ENCODE data around the gene IKZF4. TPM values are rescaled to one million over a fixed set of nuclear protein-coding genes. Genes with fewer than 3 reads are reported as not detected.
"Not testable (repeated sequence)": the region's sequence is repeated elsewhere in the genome, so short reads cannot be mapped to it uniquely, and the experiment has no call there.

The IKZF4 gene
- total RNA-seq, 1 experiment from 2014 or later: 13.6 TPM

DNA sequence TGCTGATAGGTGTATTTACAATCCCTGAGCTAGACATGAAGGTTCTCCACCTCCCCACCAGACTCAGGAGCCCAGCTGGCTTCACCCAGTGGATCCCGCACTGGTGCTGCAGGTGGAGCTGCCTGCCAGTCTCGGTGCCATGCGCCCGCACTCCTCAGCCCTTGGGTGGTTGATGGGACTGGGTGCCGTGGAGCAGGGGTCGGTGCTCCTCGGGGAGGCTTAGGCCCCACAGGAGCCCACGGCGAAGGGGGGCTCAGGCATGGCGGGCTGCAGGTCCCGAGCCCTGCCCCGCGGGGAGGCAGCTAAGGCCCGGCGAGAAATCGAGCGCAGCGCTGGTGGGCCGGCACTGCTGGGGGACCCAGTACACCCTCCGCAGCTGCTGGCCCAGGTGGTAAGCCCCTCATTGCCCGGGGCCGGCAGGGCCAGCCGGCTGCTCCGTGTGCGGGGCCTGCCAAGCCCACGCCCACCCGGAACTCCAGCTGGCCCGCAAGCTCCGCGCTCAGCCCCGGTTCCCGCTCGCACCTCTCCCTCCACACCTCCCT, 20.8 kb upstream of the IKZF4 start:
- not testable (repeated sequence) for H3K9me3 Mint-ChIP-seq, H3K27ac Mint-ChIP-seq
- POLR2A ChIA-PET: interaction anchor here (1.5 kb wide), 1 partner anchor 26 kb away, joined by 3 read pairs; the partner anchor contains the start of gene RAB5B

DNA sequence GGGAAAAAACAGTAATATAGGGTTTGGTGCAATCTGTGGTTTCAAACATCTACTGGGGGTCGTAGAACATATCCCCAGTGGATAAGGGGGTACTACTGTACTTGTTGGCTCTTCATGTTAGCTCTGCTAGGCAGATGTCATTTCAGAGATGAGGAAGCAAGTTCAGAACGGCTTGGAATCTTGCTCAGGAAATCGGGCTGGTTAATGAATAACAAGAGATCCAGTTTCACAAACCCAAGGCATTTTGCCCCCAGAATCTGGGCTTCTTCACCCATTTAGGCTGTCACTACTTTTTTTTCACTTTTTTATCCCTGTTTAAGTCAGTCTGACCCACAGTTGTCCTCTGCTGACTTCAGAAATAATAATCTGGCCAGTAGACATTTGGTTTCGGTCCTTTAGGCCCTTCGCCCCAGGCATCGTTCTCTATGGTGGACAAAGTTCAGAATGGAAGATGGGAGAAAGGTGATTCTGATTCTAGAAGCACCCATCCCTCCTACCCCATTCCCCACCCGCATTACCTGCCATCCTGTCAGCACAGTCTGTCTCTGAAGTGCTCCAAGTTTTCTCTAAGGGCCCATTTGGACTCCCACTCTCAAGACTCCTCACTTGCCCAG, 19.2 kb upstream of the IKZF4 start:
- Mint-ChIP-seq H3K27ac (no peak overlapping the region; the same call in 1 of the 2 replicates), H3K4me1 (peaks cover 13% of the 10 kb centered on the region), H3K36me3 (peaks cover 39% of the 10 kb centered on the region), H3K4me3 (no peak overlapping the region), H3K9me3 (no peaks in the 10 kb centered on the region), H3K27me3 (ENCODE audit: low read depth) (no peaks in the 10 kb centered on the region)
- CTCF ChIA-PET: no interaction called here
- DNase-seq (ENCODE audit: low spot score) (no peak), ATAC-seq (no peak)
- TF ChIP-seq, protein P1, sequence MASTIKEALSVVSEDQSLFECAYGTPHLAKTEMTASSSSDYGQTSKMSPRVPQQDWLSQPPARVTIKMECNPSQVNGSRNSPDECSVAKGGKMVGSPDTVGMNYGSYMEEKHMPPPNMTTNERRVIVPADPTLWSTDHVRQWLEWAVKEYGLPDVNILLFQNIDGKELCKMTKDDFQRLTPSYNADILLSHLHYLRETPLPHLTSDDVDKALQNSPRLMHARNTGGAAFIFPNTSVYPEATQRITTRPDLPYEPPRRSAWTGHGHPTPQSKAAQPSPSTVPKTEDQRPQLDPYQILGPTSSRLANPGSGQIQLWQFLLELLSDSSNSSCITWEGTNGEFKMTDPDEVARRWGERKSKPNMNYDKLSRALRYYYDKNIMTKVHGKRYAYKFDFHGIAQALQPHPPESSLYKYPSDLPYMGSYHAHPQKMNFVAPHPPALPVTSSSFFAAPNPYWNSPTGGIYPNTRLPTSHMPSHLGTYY (CRISPR knock-in tag; IDR thresholded peaks at IDR 0.05): no peak
- TF ChIP-seq ZNF232 (CRISPR knock-in tag; IDR thresholded peaks at IDR 0.05) (no peak), ESRRA (CRISPR knock-in tag; IDR thresholded peaks at IDR 0.05; ENCODE audit: borderline replicate concordance) (no peak), TEAD4 (CRISPR knock-in tag; IDR thresholded peaks at IDR 0.05) (no peak), IRF2 (CRISPR knock-in tag; IDR thresholded peaks at IDR 0.05; ENCODE audit: borderline replicate concordance, low read depth) (no peak), NR2C2 (CRISPR knock-in tag; IDR thresholded peaks at IDR 0.05) (no peak), JAZF1 (CRISPR knock-in tag; IDR thresholded peaks at IDR 0.05) (no peak), ZNF219 (CRISPR knock-in tag; IDR thresholded peaks at IDR 0.05; ENCODE audit: borderline replicate concordance) (no peak)
- TF ChIP-seq, protein P2, sequence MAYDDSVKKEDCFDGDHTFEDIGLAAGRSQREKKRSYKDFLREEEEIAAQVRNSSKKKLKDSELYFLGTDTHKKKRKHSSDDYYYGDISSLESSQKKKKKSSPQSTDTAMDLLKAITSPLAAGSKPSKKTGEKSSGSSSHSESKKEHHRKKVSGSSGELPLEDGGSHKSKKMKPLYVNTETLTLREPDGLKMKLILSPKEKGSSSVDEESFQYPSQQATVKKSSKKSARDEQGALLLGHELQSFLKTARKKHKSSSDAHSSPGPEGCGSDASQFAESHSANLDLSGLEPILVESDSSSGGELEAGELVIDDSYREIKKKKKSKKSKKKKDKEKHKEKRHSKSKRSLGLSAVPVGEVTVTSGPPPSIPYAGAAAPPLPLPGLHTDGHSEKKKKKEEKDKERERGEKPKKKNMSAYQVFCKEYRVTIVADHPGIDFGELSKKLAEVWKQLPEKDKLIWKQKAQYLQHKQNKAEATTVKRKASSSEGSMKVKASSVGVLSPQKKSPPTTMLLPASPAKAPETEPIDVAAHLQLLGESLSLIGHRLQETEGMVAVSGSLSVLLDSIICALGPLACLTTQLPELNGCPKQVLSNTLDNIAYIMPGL (CRISPR knock-in tag; IDR thresholded peaks at IDR 0.05): no peak
- TF ChIP-seq, protein P3, sequence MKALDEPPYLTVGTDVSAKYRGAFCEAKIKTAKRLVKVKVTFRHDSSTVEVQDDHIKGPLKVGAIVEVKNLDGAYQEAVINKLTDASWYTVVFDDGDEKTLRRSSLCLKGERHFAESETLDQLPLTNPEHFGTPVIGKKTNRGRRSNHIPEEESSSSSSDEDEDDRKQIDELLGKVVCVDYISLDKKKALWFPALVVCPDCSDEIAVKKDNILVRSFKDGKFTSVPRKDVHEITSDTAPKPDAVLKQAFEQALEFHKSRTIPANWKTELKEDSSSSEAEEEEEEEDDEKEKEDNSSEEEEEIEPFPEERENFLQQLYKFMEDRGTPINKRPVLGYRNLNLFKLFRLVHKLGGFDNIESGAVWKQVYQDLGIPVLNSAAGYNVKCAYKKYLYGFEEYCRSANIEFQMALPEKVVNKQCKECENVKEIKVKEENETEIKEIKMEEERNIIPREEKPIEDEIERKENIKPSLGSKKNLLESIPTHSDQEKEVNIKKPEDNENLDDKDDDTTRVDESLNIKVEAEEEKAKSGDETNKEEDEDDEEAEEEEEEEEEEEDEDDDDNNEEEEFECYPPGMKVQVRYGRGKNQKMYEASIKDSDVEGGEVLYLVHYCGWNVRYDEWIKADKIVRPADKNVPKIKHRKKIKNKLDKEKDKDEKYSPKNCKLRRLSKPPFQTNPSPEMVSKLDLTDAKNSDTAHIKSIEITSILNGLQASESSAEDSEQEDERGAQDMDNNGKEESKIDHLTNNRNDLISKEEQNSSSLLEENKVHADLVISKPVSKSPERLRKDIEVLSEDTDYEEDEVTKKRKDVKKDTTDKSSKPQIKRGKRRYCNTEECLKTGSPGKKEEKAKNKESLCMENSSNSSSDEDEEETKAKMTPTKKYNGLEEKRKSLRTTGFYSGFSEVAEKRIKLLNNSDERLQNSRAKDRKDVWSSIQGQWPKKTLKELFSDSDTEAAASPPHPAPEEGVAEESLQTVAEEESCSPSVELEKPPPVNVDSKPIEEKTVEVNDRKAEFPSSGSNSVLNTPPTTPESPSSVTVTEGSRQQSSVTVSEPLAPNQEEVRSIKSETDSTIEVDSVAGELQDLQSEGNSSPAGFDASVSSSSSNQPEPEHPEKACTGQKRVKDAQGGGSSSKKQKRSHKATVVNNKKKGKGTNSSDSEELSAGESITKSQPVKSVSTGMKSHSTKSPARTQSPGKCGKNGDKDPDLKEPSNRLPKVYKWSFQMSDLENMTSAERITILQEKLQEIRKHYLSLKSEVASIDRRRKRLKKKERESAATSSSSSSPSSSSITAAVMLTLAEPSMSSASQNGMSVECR (CRISPR knock-in tag; IDR thresholded peaks at IDR 0.05; ENCODE audit: borderline replicate concordance): no peak
- TF ChIP-seq, protein P4, sequence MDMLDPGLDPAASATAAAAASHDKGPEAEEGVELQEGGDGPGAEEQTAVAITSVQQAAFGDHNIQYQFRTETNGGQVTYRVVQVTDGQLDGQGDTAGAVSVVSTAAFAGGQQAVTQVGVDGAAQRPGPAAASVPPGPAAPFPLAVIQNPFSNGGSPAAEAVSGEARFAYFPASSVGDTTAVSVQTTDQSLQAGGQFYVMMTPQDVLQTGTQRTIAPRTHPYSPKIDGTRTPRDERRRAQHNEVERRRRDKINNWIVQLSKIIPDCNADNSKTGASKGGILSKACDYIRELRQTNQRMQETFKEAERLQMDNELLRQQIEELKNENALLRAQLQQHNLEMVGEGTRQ (CRISPR knock-in tag; IDR thresholded peaks at IDR 0.05): no peak
- POLR2A ChIA-PET: no interaction called here

More for the DNA sequence above, 20.8 kb upstream of the IKZF4 start:
- not testable (repeated sequence) for H3K27me3 Mint-ChIP-seq (ENCODE audit: low read depth); H3K4me1 Mint-ChIP-seq; ATAC-seq; H3K4me3 Mint-ChIP-seq; DNase-seq (ENCODE audit: low spot score)
- H3K36me3 Mint-ChIP-seq: peaks cover 37% of the 10 kb centered on the region
- CTCF ChIA-PET: interaction anchor here (0.7 kb wide), 1 partner anchor 85 kb away, joined by 3 read pairs; no protein-coding TSS in a partner anchor

DNA sequence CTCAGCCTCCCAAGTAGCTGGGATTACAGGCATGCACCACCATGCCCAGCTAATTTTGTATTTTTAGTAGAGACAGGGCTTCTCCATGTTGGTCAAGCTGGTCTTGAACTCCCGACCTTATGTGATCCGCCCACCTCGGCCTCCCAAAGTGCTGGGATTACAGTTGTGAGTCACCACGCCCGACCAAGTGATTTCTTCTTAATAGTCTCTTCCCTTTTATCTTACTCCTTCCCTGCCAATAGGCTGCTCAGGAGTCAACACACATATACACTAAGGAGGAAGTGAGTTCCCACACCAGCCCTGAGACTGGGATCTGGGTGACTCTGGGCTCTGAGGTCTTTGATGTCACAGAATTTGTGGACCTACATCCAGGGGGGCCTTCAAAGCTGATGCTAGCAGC, 17.5 kb upstream of the IKZF4 start:
- H3K27me3 Mint-ChIP-seq (ENCODE audit: low read depth); DNase-seq (ENCODE audit: low spot score); POLR2A ChIA-PET; H3K9me3 Mint-ChIP-seq; H3K4me3 Mint-ChIP-seq; ATAC-seq; H3K27ac Mint-ChIP-seq: not testable (repeated sequence)
- CTCF ChIA-PET: interaction anchor here (0.6 kb wide), 1 partner anchor 626 kb away, joined by 3 read pairs; the partner anchor contains the start of gene BAZ2A
- Mint-ChIP-seq H3K36me3 (peaks cover 39% of the 10 kb centered on the region), H3K4me1 (peaks cover 15% of the 10 kb centered on the region)

Measured in WTC11 (cell line).